GM12892 (cell line): ENCODE data around the gene METTL8.

Experiments
- POLR2A ChIP-seq: IDR thresholded peaks from 2 replicates; pipeline ENCODE4 v1.6.1; 2011; ENCODE audit warnings: low read depth, low read length, control low read depth
- POLR2AphosphoS5 ChIP-seq: IDR thresholded peaks from 2 replicates; pipeline ENCODE4 v1.6.1; 2011; ENCODE audit warnings: low read depth, low read length, control low read depth
- TAF1 ChIP-seq: IDR thresholded peaks from 2 replicates; pipeline ENCODE4 v1.6.1; 2011; ENCODE audit warnings: low read depth, mild to moderate bottlenecking, control low read depth, low read length, borderline replicate concordance

- no peak for TF ChIP-seq POLR2AphosphoS5
- no peak for TF ChIP-seq TAF1
- TF ChIP-seq POLR2A: no peak
Observed at GRCh38 chr2:171402906-171403580, 30.7 kb downstream of the METTL8 start.
